ENCODE data around the gene SZT2. TPM values are rescaled to one million over a fixed set of nuclear protein-coding genes. Genes with fewer than 3 reads are reported as not detected.

Gene SZT2
- total RNA-seq, 6 experiments from 2014 or later, result 12.7 to 30.4 (median 19.2) TPM

GRCh38 chr1:43350976-43351375 lies 38.7 kb upstream of the SZT2 start:
- 88% methylated on average over 1 of the region's 1 CpG for WGBS (ENCODE audit: insufficient coverage, low coverage, low lambda C conversion rate, missing lambda C conversion rate)

GRCh38 chr1:43351421-43352350 lies 38.0 kb upstream of the SZT2 start:
- TF ChIP-seq POLR2A (IDR thresholded peaks at IDR 0.05) (no peak), CTCF (IDR thresholded peaks at IDR 0.05) (no peak)
- no peak for DNase-seq
- H3K27me3 ChIP-seq, result no peaks in the 10 kb centered on the region
- H3K27ac ChIP-seq, result no peak overlapping the region
- H3K36me3 ChIP-seq, result no peaks in the 10 kb centered on the region
- no peak overlapping the region for H3K4me3 ChIP-seq
- intact Hi-C loops (cut with DNase I), result no loop called here
- ATAC-seq, result no peak
- 72% methylated on average over 6 of the region's 10 CpGs for WGBS (ENCODE audit: insufficient coverage, low coverage, low lambda C conversion rate, missing lambda C conversion rate)
- H3K9me3 ChIP-seq, result no peaks in the 10 kb centered on the region
- peaks cover 0 to 10% (median 0%) of the 10 kb centered on the region in 4 donors for H3K4me1 ChIP-seq

More at GRCh38 chr1:43350976-43351375, 38.7 kb upstream of the SZT2 start:
- TF ChIP-seq CTCF (IDR thresholded peaks at IDR 0.05) (no peak), POLR2A (IDR thresholded peaks at IDR 0.05) (no peak)
- ATAC-seq, result no peak
- DNase-seq, result no peak
- no peak overlapping the region for H3K4me3 ChIP-seq
- intact Hi-C loops (cut with DNase I), result no loop called here
- peaks cover 0 to 10% (median 0%) of the 10 kb centered on the region in 4 donors for H3K4me1 ChIP-seq
- H3K27me3 ChIP-seq, result no peaks in the 10 kb centered on the region
- H3K27ac ChIP-seq, result no peak overlapping the region
- no peaks in the 10 kb centered on the region for H3K36me3 ChIP-seq
- H3K9me3 ChIP-seq, result no peaks in the 10 kb centered on the region

GRCh38 chr1:43352351-43352705 lies 37.4 kb upstream of the SZT2 start:
- no peak for DNase-seq
- intact Hi-C loops (cut with DNase I), result no loop called here
- H3K9me3 ChIP-seq, result no peaks in the 10 kb centered on the region
- no peak overlapping the region for H3K4me3 ChIP-seq
- no peaks in the 10 kb centered on the region for H3K36me3 ChIP-seq
- 92% methylated on average over 2 of the region's 2 CpGs for WGBS (ENCODE audit: insufficient coverage, low coverage, low lambda C conversion rate, missing lambda C conversion rate)
- TF ChIP-seq POLR2A (IDR thresholded peaks at IDR 0.05), result no peak
- no peak for TF ChIP-seq CTCF (IDR thresholded peaks at IDR 0.05)
- no peak for ATAC-seq
- H3K27me3 ChIP-seq, result no peaks in the 10 kb centered on the region
- H3K4me1 ChIP-seq, result peaks cover 0 to 10% (median 0%) of the 10 kb centered on the region in 4 donors
- H3K27ac ChIP-seq, result no peak overlapping the region

- ATAC-seq (no peak), DNase-seq (no peak)
- Histone ChIP-seq H3K9me3 (no peaks in the 10 kb centered on the region), H3K27me3 (no peaks in the 10 kb centered on the region), H3K4me3 (no peak overlapping the region), H3K4me1 (peaks cover 0 to 11% (median 2%) of the 10 kb centered on the region in 4 donors), H3K36me3 (no peaks in the 10 kb centered on the region), H3K27ac (no peak overlapping the region)
- WGBS (ENCODE audit: insufficient coverage, low coverage, low lambda C conversion rate, missing lambda C conversion rate), result 79% methylated on average over 3 of the region's 3 CpGs
- intact Hi-C loops (cut with DNase I), result no loop called here
- no peak for TF ChIP-seq POLR2A (IDR thresholded peaks at IDR 0.05)
Observed at GRCh38 chr1:43352881-43353280, 36.8 kb upstream of the SZT2 start.

- Histone ChIP-seq H3K4me3 (no peak overlapping the region), H3K4me1 (peaks cover 0 to 18% (median 6%) of the 10 kb centered on the region in 4 donors), H3K27me3 (no peaks in the 10 kb centered on the region), H3K27ac (no peak overlapping the region), H3K36me3 (no peaks in the 10 kb centered on the region), H3K9me3 (no peaks in the 10 kb centered on the region)
- no peak for ATAC-seq
- WGBS (ENCODE audit: insufficient coverage, low coverage, low lambda C conversion rate, missing lambda C conversion rate), result 73% methylated on average over 2 of the region's 2 CpGs
- no peak for DNase-seq
- intact Hi-C loops (cut with DNase I), result no loop called here
- TF ChIP-seq POLR2A (IDR thresholded peaks at IDR 0.05) (no peak), CTCF (IDR thresholded peaks at IDR 0.05) (no peak)
Observed at GRCh38 chr1:43354471-43354870, 35.2 kb upstream of the SZT2 start.

Measured in right lobe of liver (tissue), 6 donors.